Large intestine (tissue), 3 donors: ENCODE results near the gene PRRT2. TPM values are rescaled to one million over a fixed set of nuclear protein-coding genes. Genes with fewer than 3 reads are reported as not detected.

Experiments used
- DNase-seq, 2 donors: peaks; one replicate each; pipeline versions ENCODE4 v3.0.0 to v3.0.0-alpha.2; 2013
- H3K27ac ChIP-seq: one replicate; pipeline ENCODE4 v1.5.1; 2013; ENCODE audit warnings: low read length
- H3K27me3 ChIP-seq: 2 replicates; pipeline ENCODE4 v1.6.1; 2013; ENCODE audit warnings: low read length; ENCODE audit not compliant: control insufficient read depth, insufficient read depth
- H3K36me3 ChIP-seq: 2 replicates; pipeline ENCODE4 v1.6.1; 2013; ENCODE audit warnings: low read length; ENCODE audit not compliant: control insufficient read depth, insufficient read depth
- H3K4me1 ChIP-seq: one replicate; pipeline ENCODE4 v1.6.1; 2013; ENCODE audit warnings: low read length; ENCODE audit not compliant: control insufficient read depth, insufficient read depth
- H3K4me3 ChIP-seq: one replicate; pipeline ENCODE4 v1.5.1; 2013; ENCODE audit warnings: low read length
- H3K9me3 ChIP-seq: one replicate; pipeline ENCODE4 v1.6.1; 2013; ENCODE audit warnings: mild to moderate bottlenecking, low read depth, low read length, moderate library complexity; ENCODE audit not compliant: control insufficient read depth
- WGBS: methylation state at CpG from one replicate; pipeline ENCODE4 v1.1.5; 2013; ENCODE audit warnings: low lambda C conversion rate; ENCODE audit not compliant: insufficient coverage; 5-methylcytosine and 5-hydroxymethylcytosine counted together
- polyA plus RNA-seq: library from polyadenylated mRNA; unstranded; fragments of 120-200 nt; gene quantifications from one replicate; pipeline ENCODE4 v1.2.1, GENCODE V29; 2013

The PRRT2 gene
- polyA plus RNA-seq, 1 donor, result 12.8 TPM

GRCh38 chr16:29836623-29837022 lies 24.6 kb downstream of the PRRT2 start:
- DNase-seq, result no peak
- H3K36me3 ChIP-seq, result peaks cover 82% of the 10 kb centered on the region
- no peak overlapping the region for H3K4me3 ChIP-seq
- no peaks in the 10 kb centered on the region for H3K9me3 ChIP-seq
- no peak overlapping the region for H3K27ac ChIP-seq
- peaks cover under 1% of the 10 kb centered on the region for H3K4me1 ChIP-seq
- no CpG with 5 or more reads among the region's 15 CpGs for WGBS
- no peaks in the 10 kb centered on the region for H3K27me3 ChIP-seq

GRCh38 chr16:29837841-29838240 lies 25.8 kb downstream of the PRRT2 start:
- no peak for DNase-seq
- Histone ChIP-seq H3K9me3 (no peaks in the 10 kb centered on the region), H3K27ac (no peak overlapping the region), H3K36me3 (peaks cover 84% of the 10 kb centered on the region), H3K4me3 (no peak overlapping the region), H3K4me1 (no peaks in the 10 kb centered on the region), H3K27me3 (no peaks in the 10 kb centered on the region)
- whole genome bisulfite sequencing, result 95% methylated on average over 3 of the region's 5 CpGs

- H3K36me3 ChIP-seq, result peaks cover 83% of the 10 kb centered on the region
- no CpG with 5 or more reads among the region's 6 CpGs for WGBS
These were observed 27.8 kb downstream of the PRRT2 start for GRCh38 chr16:29839822-29840221.

GRCh38 chr16:29840240-29840639 lies 28.2 kb downstream of the PRRT2 start:
- H3K36me3 ChIP-seq, result peaks cover 84% of the 10 kb centered on the region
- no peak overlapping the region for H3K4me3 ChIP-seq
- no peaks in the 10 kb centered on the region for H3K4me1 ChIP-seq
- no peak for DNase-seq
- H3K27me3 ChIP-seq, result no peaks in the 10 kb centered on the region
- no peak overlapping the region for H3K27ac ChIP-seq
- 80% methylated on average over 1 of the region's 10 CpGs for WGBS
- no peaks in the 10 kb centered on the region for H3K9me3 ChIP-seq

More at GRCh38 chr16:29839822-29840221, 27.8 kb downstream of the PRRT2 start:
- Histone ChIP-seq H3K9me3 (no peaks in the 10 kb centered on the region), H3K4me3 (no peak overlapping the region), H3K27ac (no peak overlapping the region), H3K4me1 (no peaks in the 10 kb centered on the region), H3K27me3 (no peaks in the 10 kb centered on the region)
- no peak for DNase-seq

- no peaks in the 10 kb centered on the region for H3K4me1 ChIP-seq
- H3K27ac ChIP-seq, result no peak overlapping the region
- no peaks in the 10 kb centered on the region for H3K9me3 ChIP-seq
- H3K27me3 ChIP-seq, result no peaks in the 10 kb centered on the region
- DNase-seq, result no peak
- no peak overlapping the region for H3K4me3 ChIP-seq
- no CpG with 5 or more reads among the region's 23 CpGs for WGBS
- peaks cover 86% of the 10 kb centered on the region for H3K36me3 ChIP-seq
These were observed 29.6 kb downstream of the PRRT2 start for GRCh38 chr16:29841631-29842030.

GRCh38 chr16:29842732-29843346 lies 30.8 kb downstream of the PRRT2 start:
- Histone ChIP-seq H3K36me3 (peaks cover 88% of the 10 kb centered on the region), H3K4me1 (no peaks in the 10 kb centered on the region), H3K27ac (no peak overlapping the region), H3K27me3 (no peaks in the 10 kb centered on the region), H3K4me3 (no peak overlapping the region), H3K9me3 (no peaks in the 10 kb centered on the region)
- DNase-seq, result no peak
- no CpG with 5 or more reads among the region's 9 CpGs for WGBS

GRCh38 chr16:29843931-29844330 lies 31.9 kb downstream of the PRRT2 start:
- Histone ChIP-seq H3K27ac (no peak overlapping the region), H3K4me1 (no peaks in the 10 kb centered on the region), H3K27me3 (no peaks in the 10 kb centered on the region), H3K36me3 (peaks cover 80% of the 10 kb centered on the region), H3K9me3 (no peaks in the 10 kb centered on the region), H3K4me3 (no peak overlapping the region)
- DNase-seq, result no peak
- WGBS, result no CpG with 5 or more reads among the region's 8 CpGs

- no peak for DNase-seq
- H3K4me3 ChIP-seq, result no peak overlapping the region
- H3K36me3 ChIP-seq, result peaks cover 73% of the 10 kb centered on the region
- no peaks in the 10 kb centered on the region for H3K9me3 ChIP-seq
- WGBS, result no CpG with 5 or more reads among the region's 28 CpGs
- no peak overlapping the region for H3K27ac ChIP-seq
- no peaks in the 10 kb centered on the region for H3K4me1 ChIP-seq
- H3K27me3 ChIP-seq, result no peaks in the 10 kb centered on the region
These were observed 32.8 kb downstream of the PRRT2 start for GRCh38 chr16:29844575-29845331.

GRCh38 chr16:29845656-29846055 lies 33.7 kb downstream of the PRRT2 start:
- H3K27ac ChIP-seq, result no peak overlapping the region

GRCh38 chr16:29848420-29849297 lies 36.7 kb downstream of the PRRT2 start:
- Histone ChIP-seq H3K27me3 (no peaks in the 10 kb centered on the region), H3K36me3 (peaks cover 40% of the 10 kb centered on the region), H3K9me3 (no peaks in the 10 kb centered on the region), H3K27ac (no peak overlapping the region), H3K4me1 (no peaks in the 10 kb centered on the region), H3K4me3 (no peak overlapping the region)
- DNase-seq, result peak; percentile 55 to 57
- WGBS, result no CpG with 5 or more reads among the region's 15 CpGs

More at GRCh38 chr16:29845656-29846055, 33.7 kb downstream of the PRRT2 start:
- WGBS, result no CpG with 5 or more reads among the region's 18 CpGs
- H3K4me3 ChIP-seq, result no peak overlapping the region
- DNase-seq, result no peak
- no peaks in the 10 kb centered on the region for H3K27me3 ChIP-seq
- H3K4me1 ChIP-seq, result no peaks in the 10 kb centered on the region
- H3K9me3 ChIP-seq, result no peaks in the 10 kb centered on the region
- H3K36me3 ChIP-seq, result peaks cover 64% of the 10 kb centered on the region
